Measurements from ENCODE around the gene TMEM109.

GRCh38 chr11:60918939-60919265 is 4.9 kb downstream of the TMEM109 start:
- TF ChIP-seq POLR2A (IDR thresholded peaks at IDR 0.05) (no peak), CTCF (IDR thresholded peaks at IDR 0.05) (no peak)

Measured in thyroid gland (tissue), 4 donors.